SK-N-SH (cell line): ENCODE measurements around the gene DPH7.

Experiments
- EZH2phosphoT487 ChIP-seq: fragments of 200-600 bp; sonication (generic); IDR thresholded peaks from 2 replicates; pipeline ENCODE4 v1.6.1; 2017; ENCODE audit warnings: low read depth, mixed run types, mild to moderate bottlenecking, antibody characterized with exemption, moderate library complexity, borderline replicate concordance
- MAX ChIP-seq: IDR thresholded peaks from 2 replicates; pipeline ENCODE4 v1.4.0; 2012; ENCODE audit warnings: low read depth
- NFIC ChIP-seq: IDR thresholded peaks from 2 replicates; pipeline ENCODE4 v1.4.0; 2012; ENCODE audit warnings: borderline replicate concordance
- NRF1 ChIP-seq: IDR thresholded peaks from 2 replicates; pipeline ENCODE4 v1.6.1; 2012; ENCODE audit warnings: low read depth, mild to moderate bottlenecking, low read length
- POLR2AphosphoS5 ChIP-seq: IDR thresholded peaks from 2 replicates; pipeline ENCODE4 v1.6.1; 2012; ENCODE audit warnings: low read depth, low read length
- RAD21 ChIP-seq: IDR thresholded peaks from 2 replicates; pipeline ENCODE4 v1.6.1; 2012; ENCODE audit warnings: mild to moderate bottlenecking, low read length
- RXRA ChIP-seq: IDR thresholded peaks from 2 replicates; pipeline ENCODE4 v1.4.0; 2012; ENCODE audit warnings: low read depth, mild to moderate bottlenecking, borderline replicate concordance
- SMC3 ChIP-seq: IDR thresholded peaks from 2 replicates; pipeline ENCODE4 v1.6.1; 2012; ENCODE audit warnings: low read depth, low read length, improper control_type of control experiment
- TAF1 ChIP-seq: IDR thresholded peaks from 2 replicates; pipeline ENCODE4 v1.6.1; 2012; ENCODE audit warnings: low read depth, mild to moderate bottlenecking, low read length, moderate library complexity, borderline replicate concordance
- USF2 ChIP-seq: fragments of 150-350 bp; IDR thresholded peaks from 2 replicates; pipeline ENCODE4 v1.6.1; 2017; ENCODE audit warnings: antibody characterized with exemption, low read length, low read depth, borderline replicate concordance
- YY1 ChIP-seq: IDR thresholded peaks from 2 replicates; pipeline ENCODE4 v1.4.0; 2012; ENCODE audit warnings: low read depth, mild to moderate bottlenecking
- TF ChIP-seq, protein P1 (sequence below): fragments of 200-600 bp; sonication (generic); IDR thresholded peaks from 2 replicates; pipeline ENCODE4 v1.6.1; 2017; ENCODE audit warnings: antibody characterized with exemption, mild to moderate bottlenecking, moderate library complexity
- TF ChIP-seq, protein P2 (sequence below): IDR thresholded peaks from 2 replicates; pipeline ENCODE4 v1.6.1; 2012; ENCODE audit warnings: mild to moderate bottlenecking, low read depth, low read length, moderate library complexity

DNA sequence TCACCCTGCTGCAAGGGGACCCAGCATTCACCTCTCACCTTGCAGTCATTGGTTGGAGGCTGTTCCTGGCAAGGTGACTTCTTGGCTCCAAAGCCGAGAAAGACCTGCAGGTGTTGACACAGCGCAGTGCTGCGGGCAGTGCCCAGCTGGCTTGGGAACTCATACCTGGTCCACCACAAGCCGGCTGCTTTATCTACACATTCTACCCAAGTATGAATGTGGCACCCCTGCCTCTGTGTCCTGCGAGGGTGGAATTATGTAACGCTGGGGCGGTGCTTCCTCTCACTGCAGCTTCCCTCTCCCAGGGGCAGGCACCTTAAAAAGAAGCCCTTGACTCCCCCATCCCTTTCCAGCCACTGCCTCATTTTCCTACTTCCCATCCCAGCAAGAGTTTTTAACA lies 14.0 kb upstream of the DPH7 start:
- TF ChIP-seq POLR2AphosphoS5 (no peak), RXRA (no peak), YY1 (no peak), SMC3 (no peak), EZH2phosphoT487 (no peak), USF2 (no peak), NRF1 (no peak), RAD21 (no peak), MAX (no peak), TAF1 (no peak), NFIC (no peak)
- TF ChIP-seq, protein P1, sequence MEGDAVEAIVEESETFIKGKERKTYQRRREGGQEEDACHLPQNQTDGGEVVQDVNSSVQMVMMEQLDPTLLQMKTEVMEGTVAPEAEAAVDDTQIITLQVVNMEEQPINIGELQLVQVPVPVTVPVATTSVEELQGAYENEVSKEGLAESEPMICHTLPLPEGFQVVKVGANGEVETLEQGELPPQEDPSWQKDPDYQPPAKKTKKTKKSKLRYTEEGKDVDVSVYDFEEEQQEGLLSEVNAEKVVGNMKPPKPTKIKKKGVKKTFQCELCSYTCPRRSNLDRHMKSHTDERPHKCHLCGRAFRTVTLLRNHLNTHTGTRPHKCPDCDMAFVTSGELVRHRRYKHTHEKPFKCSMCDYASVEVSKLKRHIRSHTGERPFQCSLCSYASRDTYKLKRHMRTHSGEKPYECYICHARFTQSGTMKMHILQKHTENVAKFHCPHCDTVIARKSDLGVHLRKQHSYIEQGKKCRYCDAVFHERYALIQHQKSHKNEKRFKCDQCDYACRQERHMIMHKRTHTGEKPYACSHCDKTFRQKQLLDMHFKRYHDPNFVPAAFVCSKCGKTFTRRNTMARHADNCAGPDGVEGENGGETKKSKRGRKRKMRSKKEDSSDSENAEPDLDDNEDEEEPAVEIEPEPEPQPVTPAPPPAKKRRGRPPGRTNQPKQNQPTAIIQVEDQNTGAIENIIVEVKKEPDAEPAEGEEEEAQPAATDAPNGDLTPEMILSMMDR = no peak
- TF ChIP-seq, protein P2, sequence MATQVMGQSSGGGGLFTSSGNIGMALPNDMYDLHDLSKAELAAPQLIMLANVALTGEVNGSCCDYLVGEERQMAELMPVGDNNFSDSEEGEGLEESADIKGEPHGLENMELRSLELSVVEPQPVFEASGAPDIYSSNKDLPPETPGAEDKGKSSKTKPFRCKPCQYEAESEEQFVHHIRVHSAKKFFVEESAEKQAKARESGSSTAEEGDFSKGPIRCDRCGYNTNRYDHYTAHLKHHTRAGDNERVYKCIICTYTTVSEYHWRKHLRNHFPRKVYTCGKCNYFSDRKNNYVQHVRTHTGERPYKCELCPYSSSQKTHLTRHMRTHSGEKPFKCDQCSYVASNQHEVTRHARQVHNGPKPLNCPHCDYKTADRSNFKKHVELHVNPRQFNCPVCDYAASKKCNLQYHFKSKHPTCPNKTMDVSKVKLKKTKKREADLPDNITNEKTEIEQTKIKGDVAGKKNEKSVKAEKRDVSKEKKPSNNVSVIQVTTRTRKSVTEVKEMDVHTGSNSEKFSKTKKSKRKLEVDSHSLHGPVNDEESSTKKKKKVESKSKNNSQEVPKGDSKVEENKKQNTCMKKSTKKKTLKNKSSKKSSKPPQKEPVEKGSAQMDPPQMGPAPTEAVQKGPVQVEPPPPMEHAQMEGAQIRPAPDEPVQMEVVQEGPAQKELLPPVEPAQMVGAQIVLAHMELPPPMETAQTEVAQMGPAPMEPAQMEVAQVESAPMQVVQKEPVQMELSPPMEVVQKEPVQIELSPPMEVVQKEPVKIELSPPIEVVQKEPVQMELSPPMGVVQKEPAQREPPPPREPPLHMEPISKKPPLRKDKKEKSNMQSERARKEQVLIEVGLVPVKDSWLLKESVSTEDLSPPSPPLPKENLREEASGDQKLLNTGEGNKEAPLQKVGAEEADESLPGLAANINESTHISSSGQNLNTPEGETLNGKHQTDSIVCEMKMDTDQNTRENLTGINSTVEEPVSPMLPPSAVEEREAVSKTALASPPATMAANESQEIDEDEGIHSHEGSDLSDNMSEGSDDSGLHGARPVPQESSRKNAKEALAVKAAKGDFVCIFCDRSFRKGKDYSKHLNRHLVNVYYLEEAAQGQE = no peak
